OCI-LY1 (cell line): Measurements from ENCODE around the gene HNRNPA1L2.

ENCODE experiments used
- CTCF ChIP-seq: fragments of 200-600 bp; sonication (generic), shearing (Covaris generic); IDR thresholded peaks from 2 replicates; pipeline ENCODE4 v1.5.1; 2017; ENCODE audit warnings: mild to moderate bottlenecking, antibody characterized with exemption, low read length, moderate library complexity, mixed read lengths
- EZH2 ChIP-seq: fragments of 200-600 bp; sonication (generic), shearing (Covaris generic); IDR thresholded peaks from 2 replicates; pipeline ENCODE4 v1.8.0; 2017; ENCODE audit warnings: borderline replicate concordance, mixed run types, mild to moderate bottlenecking, antibody characterized with exemption, low read length, moderate library complexity, mixed read lengths

GRCh38 chr13:52665325-52665724, 23.1 kb downstream of the HNRNPA1L2 start:
- TF ChIP-seq CTCF (peak; percentile 48), EZH2 (no peak)
